HG02970 (cell line): ENCODE results near the gene ATP12A.

ENCODE experiments used
- ATAC-seq: cut with Tn5 transposase; IDR thresholded peaks from one replicate; pipeline ENCODE4 v1.9.1; 2021; ENCODE audit warnings: mild to moderate bottlenecking, moderate library complexity, moderate number of reproducible peaks; ENCODE audit not compliant: unreplicated experiment, low FRiP score

ATP12A gene

DNA sequence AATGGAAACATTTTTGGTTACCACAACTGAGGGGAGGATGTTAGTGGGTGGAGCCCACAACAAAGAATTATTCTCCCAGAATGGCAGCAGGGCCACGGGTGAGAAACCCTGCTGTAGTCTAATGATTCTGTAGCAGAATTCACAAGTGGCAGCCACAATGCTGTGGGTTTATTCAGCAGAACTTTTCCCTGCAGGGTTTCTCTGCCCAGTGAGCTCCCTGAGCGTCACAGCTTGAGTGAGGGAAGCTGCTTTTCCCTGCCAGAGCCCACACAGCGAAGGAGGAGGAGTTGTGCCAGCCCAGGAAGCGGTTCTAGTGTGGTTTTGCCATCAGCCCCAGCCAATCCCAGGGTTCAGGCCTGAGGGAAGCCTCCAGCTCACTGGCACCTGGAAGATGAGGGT is 4.4 kb downstream of the ATP12A start:
- ATAC-seq, result no peak

DNA sequence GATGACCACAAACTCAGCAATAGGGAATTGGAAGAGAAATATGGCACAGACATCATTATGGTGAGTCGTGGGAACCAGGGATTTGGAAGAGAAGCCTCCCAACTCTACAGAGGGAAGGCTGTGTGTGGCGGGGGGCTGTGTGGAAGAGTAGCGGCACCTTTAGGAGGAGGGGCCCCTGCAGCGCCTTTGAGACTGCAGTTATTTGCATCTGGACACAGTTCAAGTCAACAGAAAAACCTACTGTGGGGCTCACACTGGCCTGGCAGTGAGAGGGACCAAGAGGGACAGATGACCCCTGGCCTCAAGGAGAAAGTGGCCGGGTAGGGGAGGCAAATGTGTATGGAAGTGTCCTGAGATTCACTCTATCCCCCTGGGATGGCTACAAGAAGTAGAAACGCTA is 5.1 kb downstream of the ATP12A start:
- ATAC-seq, result no peak

DNA sequence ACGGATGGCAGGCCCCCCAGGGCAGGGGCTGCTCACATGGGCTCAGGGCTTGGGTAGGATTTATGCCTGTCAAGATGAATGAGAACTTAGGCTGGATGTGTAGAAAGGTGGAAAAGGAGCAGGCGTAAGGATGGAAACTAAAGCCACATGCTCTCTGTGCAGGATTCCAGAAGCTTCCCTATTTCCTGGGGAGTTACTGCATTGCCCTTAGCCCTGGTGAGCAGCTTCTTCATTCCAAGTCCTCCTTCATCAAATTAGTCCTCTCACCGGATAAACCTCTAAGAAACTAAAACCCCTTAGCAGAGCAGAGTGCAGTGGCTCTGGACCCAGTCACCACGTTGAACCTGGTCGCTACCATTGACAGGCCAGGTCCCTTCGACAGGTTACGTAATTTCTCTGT is 7.4 kb downstream of the ATP12A start:
- ATAC-seq, result no peak

DNA sequence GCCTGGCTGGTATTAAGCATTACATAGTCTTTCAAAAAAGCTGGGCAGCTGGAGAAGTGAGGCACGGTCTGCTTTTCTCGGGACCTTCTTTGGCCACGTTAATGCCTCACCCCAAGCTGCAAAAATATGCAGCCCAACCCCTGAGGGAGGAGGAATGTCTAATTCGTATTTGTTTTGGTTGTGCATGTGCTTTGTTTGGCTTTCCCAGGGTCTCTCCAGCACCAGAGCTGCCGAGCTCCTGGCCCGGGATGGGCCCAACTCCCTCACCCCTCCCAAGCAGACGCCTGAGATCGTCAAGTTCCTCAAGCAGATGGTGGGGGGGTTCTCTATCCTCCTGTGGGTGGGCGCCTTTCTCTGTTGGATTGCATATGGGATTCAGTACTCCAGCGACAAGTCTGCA is 7.9 kb downstream of the ATP12A start:
- no peak for ATAC-seq

DNA sequence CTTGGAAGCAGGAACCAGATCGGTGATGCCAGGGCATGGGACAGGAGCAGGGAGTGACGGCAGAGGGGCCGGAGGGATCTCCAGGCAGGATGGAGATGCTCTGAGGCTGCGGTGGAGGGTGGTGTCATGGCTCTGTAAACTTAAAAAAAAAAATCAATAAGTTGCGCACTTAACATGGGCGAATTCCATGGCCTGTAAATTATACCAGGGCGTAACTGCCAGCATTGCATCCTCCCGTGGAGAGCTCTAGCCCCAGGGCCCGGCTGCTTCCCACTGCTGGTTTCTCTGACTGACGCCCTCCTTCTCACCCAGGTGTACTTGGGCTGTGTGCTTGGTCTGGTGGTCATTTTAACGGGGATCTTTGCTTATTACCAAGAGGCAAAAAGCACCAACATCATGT is 8.7 kb downstream of the ATP12A start:
- no peak for ATAC-seq

DNA sequence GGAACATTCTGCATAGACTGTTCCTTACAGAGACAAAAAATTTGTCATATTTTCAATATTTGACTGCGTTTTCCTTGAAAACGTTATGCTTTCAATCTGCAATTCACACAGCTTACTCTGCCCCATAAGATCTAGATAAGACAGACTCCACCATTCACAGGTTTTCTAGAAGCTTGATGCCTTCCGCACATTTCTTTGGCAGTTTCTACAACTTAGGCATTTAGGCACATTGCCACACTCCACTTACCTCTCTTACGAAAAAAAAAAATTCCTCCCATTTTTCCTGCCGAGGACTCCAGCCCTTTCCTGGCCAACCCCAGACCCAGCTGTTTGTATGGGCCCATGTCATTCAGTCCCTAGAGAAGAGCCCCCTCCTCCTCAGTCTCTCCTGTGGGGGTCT is 11.2 kb downstream of the ATP12A start:
- no peak for ATAC-seq

DNA sequence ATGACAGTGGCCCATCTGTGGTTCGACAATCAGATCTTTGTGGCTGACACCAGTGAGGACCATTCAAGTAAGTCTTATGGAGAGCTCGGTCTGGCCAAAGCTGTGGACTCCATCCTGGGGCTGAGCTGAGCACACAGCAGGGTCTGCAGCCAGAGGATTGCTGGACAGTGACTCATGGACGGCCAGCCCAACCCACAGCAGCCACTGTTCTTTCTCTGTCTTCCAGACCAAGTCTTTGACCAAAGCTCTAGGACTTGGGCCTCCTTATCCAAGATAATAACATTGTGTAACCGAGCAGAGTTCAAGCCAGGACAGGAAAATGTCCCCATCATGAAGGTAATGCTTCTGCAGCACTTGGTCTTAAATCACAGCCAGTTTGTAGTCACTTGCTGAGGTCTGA is 12.4 kb downstream of the ATP12A start:
- no peak for ATAC-seq

DNA sequence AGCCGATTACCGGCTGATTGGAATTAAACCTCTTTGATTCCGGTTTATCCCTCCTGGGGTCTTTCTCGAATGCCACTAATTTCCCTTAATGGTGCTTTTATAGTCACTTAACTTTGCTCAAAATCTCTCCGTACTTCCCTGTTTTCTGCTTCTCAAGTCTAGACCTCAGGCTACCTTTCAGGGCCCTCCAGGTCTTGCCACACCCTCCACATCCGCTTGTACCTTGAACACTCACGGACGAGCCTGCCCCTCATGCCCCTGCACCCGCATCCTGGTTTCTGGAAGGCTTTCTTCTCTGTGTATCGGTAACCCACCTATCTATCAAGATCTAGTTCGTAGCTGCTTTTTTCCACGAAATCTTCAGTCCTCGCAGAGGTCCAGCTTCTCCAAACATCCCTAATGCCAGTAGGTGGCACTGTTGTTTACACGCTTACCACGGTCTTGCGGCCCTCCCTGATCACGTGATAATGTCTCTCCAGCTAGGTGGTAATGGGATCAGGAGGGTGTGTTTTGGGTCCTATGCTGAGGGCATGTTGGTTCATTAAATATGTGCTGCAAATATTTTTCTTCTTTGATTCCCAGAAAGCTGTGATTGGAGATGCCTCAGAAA is 13.8 kb downstream of the ATP12A start:
- no peak for ATAC-seq

DNA sequence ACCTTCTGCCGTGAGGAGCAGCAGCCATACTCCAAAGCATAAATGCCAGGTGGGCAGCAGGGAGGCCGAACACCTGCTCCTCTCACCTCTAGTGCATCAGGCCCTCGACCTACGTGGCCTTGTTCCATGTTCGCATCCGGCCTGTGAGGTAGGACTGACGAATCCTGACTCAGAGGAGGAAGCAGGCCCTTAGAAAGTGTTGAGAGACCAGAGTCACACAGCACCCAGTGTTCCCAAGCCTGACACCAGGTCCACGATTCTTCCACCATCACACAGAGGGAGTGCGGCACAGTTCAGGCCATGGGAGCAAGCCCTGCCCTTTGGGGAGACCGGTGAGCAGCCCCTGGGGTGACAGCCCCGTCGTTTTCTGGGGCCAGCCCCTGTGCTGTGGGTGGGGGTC is 14.7 kb downstream of the ATP12A start:
- ATAC-seq, result no peak

DNA sequence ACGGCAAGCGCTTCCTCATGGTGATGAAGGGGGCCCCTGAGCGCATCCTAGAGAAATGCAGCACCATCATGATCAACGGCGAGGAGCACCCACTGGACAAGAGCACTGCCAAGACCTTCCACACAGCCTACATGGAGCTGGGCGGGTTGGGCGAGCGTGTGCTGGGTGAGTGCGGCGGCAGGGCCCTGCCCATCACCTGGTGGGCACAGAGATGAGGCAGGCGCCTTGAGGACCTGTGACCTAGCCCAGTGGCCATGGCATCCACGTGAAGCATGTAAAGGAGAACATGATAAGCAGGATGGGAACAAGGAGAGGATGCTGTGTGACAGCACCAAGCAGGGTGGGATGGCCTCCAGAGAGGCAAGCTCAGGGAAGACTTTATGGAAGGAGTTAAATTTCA is 18.5 kb downstream of the ATP12A start:
- no peak for ATAC-seq

DNA sequence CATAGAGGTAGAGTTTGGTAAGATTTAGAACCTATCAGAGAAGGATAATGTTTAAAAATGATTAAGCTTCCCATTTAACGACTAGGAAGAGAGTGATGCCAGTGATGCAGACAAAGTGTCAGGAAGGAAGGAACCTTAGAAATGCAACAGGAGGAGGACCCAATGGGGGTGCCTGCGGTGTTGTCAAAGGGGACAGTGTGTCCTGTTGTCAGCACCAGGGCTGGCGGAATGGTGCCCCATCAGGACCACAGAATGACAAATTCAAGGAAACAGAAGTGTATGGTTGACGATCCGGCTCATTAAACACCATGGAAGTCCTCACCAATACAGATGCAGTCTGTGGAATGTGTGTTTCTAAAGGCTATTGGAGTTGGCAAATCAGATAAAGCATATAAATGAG is 19.3 kb downstream of the ATP12A start:
- ATAC-seq, result no peak

DNA sequence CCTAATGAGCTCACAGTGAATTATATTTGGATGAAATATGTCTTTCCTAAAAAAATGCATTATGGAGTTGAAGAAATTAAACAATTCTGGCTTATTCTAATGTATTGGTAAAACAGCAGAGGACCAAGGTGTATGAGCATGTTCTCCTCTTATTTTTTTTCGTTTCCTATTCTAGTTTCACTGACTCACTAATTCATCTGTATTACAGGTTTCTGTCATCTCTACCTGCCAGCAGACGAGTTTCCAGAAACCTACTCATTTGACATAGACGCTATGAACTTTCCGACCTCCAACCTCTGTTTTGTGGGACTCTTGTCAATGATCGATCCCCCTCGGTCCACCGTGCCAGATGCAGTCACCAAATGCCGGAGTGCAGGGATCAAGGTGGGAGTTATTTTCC is 20.3 kb downstream of the ATP12A start:
- no peak for ATAC-seq

DNA sequence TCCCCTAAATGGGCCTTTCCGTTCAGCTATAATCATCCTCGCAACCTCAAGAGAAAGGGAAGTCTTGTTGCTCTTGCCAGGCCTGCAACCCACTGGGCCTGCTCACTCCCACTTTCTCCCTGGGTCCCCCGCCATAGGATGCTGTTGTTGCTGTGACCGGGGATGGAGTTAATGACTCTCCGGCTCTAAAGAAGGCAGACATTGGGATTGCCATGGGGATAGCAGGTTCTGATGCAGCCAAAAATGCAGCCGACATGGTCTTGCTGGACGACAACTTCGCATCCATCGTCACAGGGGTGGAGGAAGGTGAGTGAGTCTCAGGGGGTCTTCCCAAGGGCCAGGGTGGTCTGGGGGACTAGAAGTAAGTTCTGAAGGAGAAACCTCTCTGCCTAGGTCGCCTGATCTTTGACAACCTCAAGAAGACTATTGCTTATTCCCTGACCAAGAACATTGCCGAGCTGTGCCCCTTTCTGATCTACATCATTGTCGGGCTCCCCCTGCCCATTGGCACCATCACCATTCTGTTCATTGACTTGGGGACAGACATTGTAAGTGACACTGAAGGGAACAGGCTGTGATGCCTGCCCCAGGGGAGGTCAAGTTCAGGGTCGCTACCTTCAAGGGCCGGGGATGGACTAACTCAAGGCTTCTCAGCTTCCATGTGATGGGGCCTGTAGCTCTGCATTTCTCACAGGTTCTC is 26.8 kb downstream of the ATP12A start:
- no peak for ATAC-seq

DNA sequence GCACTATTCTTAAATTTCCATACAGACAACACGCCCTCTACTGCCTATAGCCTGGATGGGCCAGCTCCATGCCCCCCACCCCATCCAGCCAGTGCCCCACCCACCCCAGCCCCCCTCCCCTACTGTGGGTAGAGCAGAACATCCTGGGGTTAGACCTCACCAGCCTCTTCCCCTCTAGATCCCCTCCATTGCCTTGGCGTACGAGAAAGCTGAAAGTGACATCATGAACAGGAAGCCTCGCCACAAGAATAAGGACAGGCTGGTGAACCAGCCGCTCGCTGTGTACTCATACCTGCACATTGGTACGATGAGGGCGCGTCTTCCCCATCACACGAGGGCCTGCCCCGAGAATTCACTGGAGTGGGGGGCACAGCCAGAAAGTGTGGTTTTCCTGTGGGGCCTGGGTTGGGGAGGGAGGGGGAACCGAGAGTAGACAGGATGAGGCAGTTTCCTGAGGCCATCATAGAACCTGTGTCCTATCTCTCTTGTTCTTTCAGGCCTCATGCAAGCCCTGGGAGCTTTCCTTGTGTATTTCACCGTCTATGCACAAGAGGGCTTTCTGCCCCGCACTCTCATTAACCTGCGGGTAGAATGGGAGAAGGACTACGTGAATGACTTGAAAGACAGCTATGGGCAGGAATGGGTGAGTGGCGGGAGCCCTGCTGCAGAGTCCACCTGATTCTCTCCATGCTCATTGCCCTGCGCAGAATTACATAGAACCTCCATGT is 29.1 kb downstream of the ATP12A start:
- ATAC-seq, result no peak

DNA sequence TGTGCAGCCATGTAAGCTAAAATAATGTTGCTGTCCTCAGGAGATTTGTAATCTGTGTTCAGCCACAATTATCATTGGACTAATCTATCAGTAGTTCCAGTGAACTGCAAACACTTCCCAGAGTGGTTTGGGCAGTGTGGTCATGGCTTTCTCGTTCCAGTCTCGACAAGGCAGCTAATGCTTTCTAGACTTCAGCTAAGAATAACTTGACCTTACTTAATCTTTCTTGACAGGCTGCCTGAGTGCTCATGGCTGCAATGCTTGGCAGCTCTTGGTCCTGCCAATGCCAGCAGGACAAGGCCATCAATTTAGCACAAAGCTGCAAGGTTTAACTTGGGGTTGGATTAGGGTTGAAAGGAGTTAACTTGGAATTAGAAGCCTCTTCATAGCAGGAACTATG is 32.8 kb downstream of the ATP12A start:
- ATAC-seq, result no peak

DNA sequence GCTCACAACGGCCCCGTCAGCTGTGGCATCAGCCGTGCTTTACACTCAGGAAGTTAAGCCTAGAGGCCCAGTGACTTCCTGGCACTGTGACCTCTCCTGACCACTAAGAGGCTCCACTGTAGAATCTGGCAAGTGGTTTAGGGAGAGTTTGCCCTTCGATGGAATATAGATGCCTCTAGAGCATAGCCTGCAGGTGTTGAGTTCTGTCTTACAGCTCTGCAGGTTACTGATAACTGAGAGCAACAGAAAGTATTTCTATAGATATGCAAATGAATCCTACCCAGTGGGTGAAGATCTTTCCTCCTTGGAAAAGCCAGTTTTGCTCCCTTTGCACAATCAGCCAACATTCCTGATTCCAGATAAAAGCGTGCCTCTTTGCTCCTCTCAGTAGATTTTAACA is 35.8 kb downstream of the ATP12A start:
- no peak for ATAC-seq

DNA sequence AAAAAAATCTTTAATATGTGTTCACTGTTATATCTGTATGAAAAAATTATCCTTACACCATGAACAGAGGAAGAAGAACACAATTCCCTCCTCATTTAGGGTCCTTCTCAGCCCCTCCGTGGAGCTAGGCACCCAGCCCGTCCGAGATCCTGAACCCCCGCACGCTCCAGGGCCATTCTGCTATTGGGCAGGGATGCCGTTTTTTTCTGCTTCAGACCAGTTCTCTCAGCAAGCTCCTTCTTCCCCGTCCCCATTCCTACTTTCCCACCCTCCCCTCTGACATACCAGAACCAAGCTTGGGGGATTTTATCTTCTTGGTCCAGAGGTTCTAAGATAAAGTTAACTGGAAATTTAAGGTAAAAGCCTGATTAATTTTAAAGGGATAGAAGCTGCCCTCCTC is 36.2 kb downstream of the ATP12A start:
- ATAC-seq, result no peak

DNA sequence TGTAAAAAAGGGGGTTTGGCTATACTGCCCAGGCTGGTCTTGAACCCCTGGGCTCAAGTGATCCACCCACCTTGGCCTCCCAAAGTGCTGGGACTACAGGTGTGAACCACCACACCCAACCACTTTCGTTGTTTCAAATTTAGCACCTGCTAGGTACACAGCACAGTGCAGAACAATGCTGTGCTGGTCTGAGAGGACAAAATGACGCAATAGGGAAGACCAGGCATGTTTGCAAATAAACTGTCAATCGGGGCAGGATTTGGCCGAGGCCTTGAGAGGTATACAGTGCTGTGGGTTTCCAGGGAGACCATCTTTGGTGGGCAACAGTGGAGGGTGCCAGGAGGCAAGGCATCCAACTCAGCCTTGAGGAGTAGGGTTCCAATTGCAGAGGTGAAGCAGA is 37.0 kb downstream of the ATP12A start:
- no peak for ATAC-seq

DNA sequence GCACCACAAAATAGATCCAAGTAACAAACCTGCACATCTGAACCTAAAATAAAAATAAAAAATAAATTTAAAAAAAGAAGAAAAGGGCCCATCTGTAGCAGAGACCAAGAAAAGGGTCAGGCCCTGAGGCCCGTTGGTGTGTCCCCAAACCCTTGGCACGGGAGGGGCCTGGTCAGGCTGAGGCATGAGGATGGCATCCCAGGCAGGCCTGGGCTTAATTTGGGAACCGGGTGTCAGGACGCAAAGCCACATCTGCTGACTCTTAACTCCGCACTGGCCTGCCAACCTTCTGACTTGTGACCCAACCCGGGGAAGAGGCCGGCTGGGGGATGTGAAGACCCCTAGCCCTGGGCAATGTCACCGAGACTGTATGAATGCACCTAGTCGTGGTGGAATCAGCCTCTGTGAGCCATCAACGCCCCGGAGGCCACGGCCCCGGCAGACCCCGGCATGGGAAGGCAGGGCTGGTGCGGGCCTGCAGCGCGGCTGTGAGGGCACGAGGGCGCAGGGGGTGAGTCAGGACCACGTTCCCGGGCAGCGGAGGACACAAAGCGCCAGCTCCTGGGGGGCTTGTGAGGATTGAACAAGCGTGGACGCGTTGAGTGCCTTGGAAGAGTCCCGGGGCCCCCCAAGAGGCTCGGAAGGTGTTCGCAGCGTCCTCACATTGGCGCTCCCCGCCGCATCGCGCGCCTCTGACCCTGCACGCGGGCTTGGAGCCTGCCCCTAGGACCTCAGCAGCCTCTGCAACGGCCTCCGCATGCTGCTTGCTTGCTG is 38.2 kb downstream of the ATP12A start:
- ATAC-seq, result no peak

DNA sequence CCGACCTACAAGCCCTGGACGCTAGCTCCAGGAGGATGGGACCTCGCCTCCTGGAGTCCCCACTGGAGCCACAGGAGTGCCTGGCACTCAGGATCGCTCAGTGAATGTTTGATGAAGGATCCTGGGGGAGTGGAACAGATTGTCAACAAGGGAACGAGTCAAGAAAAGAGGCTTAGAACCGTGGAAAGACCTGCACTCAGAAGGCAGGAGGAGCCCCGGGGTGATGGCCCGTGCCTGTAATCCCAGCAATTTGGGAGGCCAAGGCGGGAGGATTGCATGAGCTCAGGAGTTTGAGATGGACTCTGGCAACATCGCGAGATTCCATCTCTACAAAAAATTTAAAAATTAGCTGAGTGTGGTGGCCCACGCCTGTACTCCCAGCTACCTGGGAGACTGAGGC is 38.9 kb downstream of the ATP12A start:
- no peak for ATAC-seq

DNA sequence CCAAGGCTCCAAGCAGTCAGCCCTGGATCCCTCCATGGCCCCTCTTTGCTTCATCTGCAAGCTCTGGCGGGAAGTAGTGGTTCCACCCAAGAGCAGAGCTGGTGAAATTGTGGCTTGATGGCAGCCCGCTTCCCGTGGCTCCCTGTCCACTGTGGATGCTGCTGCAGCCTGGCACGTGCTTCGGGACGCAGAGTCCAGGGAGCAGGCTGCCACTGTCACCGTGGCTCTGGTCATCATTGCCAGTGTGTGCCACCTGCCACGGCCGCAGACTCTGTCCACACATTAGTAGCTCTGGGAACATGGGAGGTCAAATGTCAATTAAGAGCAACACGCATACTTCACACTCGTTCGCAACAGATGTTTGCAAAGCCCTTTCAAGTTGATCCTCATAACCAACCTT is 43.0 kb downstream of the ATP12A start:
- ATAC-seq, result no peak
